HuH-7.5 (cell line): ENCODE data around the gene PSMA8.
"Not testable (repeated sequence)": the region's sequence is repeated elsewhere in the genome, so short reads cannot be mapped to it uniquely, and the experiment has no call there.

Source experiments
- DNase-seq: peaks from one replicate; pipeline ENCODE4 v3.0.0; 2011; ENCODE audit warnings: low spot score

Gene PSMA8

GRCh38 chr18:26175481-26175880, 41.8 kb downstream of the PSMA8 start:
- no peak for DNase-seq

GRCh38 chr18:26176134-26176533, 42.5 kb downstream of the PSMA8 start:
- no peak for DNase-seq

DNA sequence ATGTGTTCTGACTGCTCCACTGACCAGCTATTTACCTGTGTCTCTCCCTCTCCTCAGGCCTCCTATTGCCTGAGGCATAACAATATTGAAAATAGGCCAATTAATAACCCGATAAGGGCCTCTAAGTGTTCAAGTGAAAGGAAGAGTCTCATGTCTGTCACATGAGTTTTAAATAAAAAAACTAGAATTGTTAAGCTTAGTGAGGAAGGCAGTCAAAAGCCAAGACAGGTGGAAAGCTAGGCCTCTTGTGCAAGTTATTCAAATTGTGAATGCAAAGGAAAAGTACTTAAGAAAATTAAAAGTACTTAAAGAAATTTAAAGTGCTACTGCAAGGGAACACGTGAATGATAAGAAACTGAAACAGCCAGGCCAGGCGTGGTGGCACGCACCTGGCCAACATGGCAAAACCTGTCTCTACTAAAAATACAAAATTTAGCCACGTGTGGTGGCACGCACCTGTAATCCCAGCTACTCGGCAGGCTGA, 47.7 kb downstream of the PSMA8 start:
- no peak for DNase-seq

GRCh38 chr18:26183395-26184112, 49.9 kb downstream of the PSMA8 start:
- no peak for DNase-seq

DNA sequence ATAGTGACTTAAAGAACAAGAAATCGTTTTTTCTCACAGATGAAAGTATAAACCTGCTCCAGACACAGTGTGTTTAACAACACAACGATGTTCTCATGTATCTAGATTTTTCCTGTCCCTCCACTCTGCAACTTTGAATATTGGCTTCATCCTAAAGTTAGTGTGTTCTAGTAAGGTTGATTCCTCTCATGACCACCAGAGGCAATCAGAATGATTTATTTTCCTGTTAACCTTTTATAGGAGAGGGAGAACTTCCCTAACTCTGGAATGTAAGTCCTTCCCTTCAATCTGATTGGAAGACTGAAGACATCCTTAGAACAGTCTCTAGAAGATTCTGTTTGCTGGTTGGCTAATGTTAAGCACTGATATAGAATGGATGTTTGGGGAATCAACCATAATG, 51.6 kb downstream of the PSMA8 start:
- DNase-seq: no peak

DNA sequence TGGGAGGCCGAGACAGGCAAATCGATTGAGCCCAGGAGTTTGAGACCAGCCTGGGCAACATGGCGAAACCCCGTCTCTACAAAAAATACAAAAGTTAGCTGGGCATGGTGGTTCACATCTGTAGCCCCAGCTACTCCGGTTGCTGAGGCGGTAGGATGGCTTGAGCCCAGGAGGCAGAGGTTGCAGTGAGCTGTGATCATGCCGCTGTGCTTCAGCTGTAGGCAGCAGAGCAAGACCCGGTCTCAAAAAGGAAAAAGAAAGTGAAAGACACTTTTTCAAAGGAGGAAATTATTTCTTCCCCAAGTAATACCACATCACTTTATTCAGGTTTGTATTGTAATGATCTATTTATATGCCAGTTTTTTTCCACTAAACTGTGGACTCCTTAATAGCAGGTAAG, 56.8 kb downstream of the PSMA8 start:
- DNase-seq: no peak

DNA sequence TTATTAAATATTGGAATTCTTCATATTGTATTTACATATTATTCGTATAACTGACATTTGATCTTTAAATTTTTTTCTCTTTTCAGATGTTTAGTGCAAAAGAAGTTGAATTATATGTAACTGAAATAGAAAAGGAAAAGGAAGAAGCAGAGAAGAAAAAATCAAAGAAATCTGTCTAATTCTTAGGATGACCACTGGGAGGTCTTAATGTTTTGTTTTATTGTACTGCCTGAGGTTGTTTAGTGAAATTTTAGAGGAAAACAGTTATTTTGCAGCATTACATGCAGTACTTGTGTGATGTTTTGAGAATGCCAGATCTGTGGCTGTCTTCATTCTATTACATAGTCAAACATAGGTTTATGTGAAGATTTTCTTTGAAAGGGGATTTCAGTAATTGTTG, 58.6 kb downstream of the PSMA8 start:
- DNase-seq: no peak

- DNase-seq: no peak
Observed at GRCh38 chr18:26196605-26197004, 62.9 kb downstream of the PSMA8 start.

- DNase-seq: not testable (repeated sequence)
Observed at GRCh38 chr18:26202001-26202400, 68.3 kb downstream of the PSMA8 start.

GRCh38 chr18:26205318-26205717, 71.6 kb downstream of the PSMA8 start:
- no peak for DNase-seq

DNA sequence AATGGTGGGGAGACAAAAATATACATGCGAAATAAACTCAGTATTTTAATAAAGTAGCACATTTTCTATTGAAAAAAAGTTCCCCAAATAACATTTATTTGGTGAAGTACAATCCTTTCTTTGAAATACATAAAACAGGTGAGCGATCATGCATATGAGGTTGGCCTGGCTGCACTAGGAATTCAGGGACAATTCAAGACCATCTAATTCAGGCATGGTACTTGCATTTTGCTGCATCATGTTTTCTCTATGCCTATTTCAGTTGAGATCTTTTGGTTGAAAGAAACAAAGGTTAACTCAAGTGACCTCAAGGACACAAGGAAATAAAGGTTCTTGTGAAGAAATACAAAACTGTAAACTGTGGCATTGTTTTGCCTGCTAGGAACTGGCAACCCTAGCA, 72.8 kb downstream of the PSMA8 start:
- no peak for DNase-seq

- no peak for DNase-seq
Observed at GRCh38 chr18:26207937-26208336, 74.3 kb downstream of the PSMA8 start.

DNA sequence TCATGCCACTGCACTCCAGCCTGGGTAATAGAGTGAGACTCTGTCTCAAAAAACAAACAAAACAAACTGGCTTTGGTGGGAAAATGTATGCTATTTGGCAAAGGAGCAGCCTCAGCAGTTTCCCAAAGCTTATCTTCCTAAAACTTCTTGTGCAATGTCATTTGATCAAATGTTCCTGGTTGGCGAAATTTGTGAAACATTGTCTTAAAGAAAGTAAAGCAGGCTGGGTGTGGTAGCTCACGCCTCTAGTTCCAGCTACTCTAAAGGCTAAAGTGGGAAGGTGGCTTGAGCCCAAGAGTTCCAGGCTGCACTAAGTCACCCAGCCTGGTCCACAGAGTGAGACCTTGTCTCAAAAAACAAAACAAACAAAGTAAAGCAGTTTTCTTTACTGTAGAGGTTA, 75.3 kb downstream of the PSMA8 start:
- DNase-seq: no peak

GRCh38 chr18:26210147-26210546, 76.5 kb downstream of the PSMA8 start:
- no peak for DNase-seq

DNA sequence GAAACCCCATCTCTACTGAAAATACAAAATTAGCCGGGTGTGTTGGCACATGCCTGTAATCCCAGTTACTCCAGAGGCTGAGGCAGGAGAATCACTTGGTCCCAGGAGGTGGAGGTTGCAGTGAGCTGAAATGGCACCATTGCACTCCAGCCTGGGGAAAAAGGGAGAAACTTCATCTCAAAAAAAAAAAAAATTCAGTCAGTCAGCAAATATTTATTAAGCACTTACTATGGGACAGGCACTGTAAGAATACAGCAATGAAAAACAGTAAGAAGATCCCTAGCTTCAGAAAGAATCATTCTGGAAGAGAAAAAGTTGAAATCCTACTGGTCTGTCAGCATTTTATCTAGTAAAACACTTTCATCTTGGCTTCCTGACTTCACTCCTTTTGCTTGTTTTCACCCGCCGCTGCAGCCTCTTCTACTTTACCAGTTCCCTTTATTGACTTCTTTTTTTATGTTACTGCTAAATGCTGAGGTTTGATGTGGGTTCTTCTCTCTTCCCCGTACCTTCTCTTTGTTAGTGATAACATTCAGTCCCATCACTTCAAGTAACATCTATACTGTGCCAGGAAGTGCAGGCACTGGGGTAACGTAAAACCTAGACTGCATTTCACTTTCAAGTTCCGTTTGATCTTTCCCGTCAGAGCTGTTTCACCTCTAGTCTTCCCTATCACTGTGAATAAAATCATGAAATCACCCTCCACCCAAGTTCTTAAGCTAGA, 81.7 kb downstream of the PSMA8 start:
- no peak for DNase-seq

GRCh38 chr18:26225022-26225693, 91.5 kb downstream of the PSMA8 start:
- no peak for DNase-seq

DNA sequence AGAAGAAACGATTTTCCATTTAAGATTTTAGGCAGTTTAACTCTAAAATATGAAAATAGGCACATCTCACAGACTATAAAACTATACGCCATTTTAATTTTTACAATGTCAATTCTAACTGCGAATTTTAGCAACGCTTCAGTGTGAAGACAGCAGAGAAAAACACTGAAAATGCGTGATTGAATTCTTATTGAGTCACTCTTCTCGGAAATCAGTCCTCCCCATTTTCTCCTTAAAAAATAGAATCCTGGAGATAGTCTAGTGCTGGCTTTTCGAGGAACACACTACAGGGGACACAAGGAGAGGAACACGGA, 92.2 kb downstream of the PSMA8 start:
- DNase-seq: no peak

DNA sequence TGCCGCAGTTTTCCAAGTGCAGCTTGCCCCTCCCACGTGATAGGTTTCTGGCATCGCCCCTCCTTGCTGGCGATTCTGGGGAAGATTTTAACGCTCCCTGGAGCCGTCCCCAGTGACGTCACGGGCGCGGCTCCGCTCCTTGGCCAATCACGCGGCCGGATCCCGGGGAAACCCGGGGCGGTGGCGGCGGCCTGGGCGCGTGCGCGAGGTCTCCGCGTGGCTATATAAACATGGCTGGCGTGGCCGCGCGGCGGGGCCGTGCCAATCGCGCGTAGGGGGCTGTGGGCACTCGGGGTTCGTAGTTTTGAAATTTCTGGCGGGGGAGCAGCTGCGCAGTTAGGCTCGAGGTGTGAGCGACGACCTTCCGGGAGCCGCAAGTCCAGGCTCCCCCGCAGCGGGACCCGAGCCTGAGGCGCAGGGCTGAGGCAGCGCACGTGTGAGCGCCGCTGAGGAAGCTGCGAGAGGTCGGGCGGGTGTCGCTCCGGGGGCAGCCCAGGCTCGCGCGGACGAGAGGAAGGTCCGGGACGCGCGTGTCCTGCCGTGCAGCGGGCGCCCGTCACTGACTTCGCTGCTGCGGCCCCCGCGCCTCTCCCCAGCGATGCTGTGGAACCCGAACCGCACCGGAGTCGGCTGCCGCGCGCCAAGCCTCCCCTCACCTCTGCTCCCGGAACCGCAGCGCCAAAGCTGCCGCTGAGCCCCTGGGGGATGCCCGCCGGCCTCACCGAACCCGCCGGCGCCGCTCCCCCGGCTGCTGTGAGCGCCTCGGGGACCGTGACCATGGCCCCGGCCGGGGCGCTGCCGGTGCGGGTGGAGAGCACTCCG, 92.8 kb downstream of the PSMA8 start, which contains the start of gene TAF4B:
TAF4B (plus strand) TSS at position 217 of the 822 bp plus-strand sequence; CDS start at position 706, 489 bp downstream.
- DNase-seq: peak; percentile 30

DNA sequence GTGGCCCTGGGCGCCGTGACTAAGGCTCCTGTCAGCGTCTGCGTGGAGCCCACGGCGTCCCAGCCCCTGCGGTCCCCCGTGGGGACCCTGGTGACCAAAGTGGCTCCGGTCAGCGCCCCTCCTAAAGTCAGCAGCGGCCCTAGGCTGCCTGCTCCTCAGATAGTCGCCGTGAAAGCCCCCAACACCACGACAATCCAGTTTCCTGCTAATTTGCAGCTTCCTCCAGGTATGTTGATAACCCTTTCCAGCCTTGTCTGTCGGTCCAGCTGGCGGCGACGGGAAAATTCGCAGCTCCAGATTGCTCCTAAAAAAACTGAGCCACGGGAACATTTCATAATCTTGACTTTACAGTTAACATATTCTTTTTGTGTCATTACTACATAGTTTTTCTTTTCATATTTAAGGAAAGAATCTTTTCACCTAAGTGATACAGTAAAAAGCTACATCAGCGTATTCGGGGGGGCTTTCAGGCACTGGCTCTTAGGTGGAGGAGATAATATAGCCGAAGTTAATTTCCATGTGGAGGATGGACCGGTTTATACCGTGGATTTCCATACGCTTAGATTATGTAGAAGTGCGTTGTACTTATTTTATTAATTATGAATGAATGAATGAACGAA, 93.5 kb downstream of the PSMA8 start:
- no peak for DNase-seq

DNA sequence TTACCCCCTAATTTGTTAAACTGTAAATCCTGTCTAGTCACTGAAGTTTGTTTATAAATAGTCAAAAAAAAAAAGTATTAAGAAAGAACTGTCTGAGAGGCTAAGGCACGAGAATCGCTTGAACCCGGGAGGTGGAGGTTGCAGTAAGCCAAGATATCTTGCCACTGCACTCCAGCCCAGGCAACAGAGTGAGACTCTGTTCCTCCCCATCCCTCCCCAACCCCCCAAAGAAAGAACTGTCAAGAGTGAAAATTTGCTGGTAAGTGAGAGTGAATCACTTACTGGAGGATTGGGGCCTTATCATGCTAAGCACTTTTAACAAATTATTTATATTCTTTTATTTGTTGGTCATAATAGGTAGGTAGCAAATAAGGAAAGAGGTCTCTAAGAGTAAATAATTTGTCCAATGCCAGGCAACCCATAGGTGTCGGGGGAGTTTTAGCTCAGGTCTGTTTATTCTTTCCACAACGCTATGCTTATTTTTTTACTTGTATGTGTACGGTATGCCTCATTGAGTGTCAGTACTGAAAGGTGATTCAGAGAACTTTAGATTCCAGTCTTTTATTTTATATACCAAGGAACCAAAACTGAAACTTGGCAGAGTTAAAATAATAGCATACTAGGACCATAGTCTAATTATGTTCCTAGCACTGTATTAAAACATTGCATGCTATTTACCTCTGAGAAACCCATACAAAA, 95.0 kb downstream of the PSMA8 start:
- no peak for DNase-seq

DNA sequence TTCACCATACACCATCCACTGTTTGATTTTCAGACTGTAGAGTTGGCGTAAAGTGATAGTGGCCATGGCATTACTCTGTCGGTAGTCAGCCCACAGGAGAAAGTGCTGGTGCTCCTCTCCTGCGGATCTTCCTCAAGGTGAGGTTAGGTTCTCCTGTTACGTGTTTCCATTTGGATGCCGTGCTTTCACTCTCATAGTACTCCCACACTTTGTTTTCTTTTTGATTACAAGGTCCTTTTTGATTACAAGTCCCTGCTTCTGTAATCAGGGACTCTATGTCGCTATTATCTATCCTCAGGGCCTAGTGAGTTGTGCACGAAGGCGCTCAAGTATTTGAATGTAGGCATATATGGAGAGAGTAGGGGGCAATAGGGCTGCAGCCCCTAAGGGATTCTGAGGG, 96.8 kb downstream of the PSMA8 start:
- no peak for DNase-seq
